ENCODE results near the gene SH3PXD2A.

DNA sequence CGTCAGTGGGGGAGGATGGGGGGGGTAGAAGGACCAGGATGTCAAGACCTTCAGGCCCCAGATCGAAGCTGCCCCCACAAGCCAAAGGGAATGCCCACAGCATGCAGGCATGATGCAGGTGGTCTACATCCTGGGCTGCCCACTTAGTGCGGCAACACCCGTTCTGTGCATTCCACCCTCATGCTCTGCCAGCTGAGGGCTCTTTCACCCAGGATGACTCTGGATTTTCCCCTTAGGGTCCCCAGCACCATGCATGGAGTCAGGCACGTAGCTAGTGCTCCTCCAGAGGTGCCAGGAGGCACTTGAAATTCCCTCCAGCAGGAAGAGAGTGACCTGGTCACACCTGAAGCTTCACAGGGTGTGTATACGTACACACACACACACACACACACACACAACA, 66.2 kb downstream of the SH3PXD2A start:
- TF ChIP-seq, protein P1, sequence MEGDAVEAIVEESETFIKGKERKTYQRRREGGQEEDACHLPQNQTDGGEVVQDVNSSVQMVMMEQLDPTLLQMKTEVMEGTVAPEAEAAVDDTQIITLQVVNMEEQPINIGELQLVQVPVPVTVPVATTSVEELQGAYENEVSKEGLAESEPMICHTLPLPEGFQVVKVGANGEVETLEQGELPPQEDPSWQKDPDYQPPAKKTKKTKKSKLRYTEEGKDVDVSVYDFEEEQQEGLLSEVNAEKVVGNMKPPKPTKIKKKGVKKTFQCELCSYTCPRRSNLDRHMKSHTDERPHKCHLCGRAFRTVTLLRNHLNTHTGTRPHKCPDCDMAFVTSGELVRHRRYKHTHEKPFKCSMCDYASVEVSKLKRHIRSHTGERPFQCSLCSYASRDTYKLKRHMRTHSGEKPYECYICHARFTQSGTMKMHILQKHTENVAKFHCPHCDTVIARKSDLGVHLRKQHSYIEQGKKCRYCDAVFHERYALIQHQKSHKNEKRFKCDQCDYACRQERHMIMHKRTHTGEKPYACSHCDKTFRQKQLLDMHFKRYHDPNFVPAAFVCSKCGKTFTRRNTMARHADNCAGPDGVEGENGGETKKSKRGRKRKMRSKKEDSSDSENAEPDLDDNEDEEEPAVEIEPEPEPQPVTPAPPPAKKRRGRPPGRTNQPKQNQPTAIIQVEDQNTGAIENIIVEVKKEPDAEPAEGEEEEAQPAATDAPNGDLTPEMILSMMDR (IDR thresholded peaks at IDR 0.05) = no peak
- TF ChIP-seq POLR2A (IDR thresholded peaks at IDR 0.05) = no peak
